ENCODE measurements around the gene AUTS2.

AUTS2 gene

GRCh38 chr7:69963393-69963792 lies 365.1 kb downstream of the AUTS2 start:
- no peaks in the 10 kb centered on the region for H3K36me3 ChIP-seq (ENCODE audit: low read depth)
- no peaks in the 10 kb centered on the region for H3K9me3 ChIP-seq (ENCODE audit: severe bottlenecking)
- H3K27ac ChIP-seq (ENCODE audit: poor library complexity, severe bottlenecking): no peak overlapping the region
- no peak overlapping the region for H3K4me3 ChIP-seq (ENCODE audit: severe bottlenecking)
- H3K27me3 ChIP-seq (ENCODE audit: insufficient read depth, poor library complexity, severe bottlenecking): no peaks in the 10 kb centered on the region
- ATAC-seq (ENCODE audit: low read depth): no peak
- no peaks in the 10 kb centered on the region for H3K4me1 ChIP-seq (ENCODE audit: insufficient read depth, poor library complexity, severe bottlenecking)
- no peak for DNase-seq (ENCODE audit: low spot score)
- TF ChIP-seq, protein P1, sequence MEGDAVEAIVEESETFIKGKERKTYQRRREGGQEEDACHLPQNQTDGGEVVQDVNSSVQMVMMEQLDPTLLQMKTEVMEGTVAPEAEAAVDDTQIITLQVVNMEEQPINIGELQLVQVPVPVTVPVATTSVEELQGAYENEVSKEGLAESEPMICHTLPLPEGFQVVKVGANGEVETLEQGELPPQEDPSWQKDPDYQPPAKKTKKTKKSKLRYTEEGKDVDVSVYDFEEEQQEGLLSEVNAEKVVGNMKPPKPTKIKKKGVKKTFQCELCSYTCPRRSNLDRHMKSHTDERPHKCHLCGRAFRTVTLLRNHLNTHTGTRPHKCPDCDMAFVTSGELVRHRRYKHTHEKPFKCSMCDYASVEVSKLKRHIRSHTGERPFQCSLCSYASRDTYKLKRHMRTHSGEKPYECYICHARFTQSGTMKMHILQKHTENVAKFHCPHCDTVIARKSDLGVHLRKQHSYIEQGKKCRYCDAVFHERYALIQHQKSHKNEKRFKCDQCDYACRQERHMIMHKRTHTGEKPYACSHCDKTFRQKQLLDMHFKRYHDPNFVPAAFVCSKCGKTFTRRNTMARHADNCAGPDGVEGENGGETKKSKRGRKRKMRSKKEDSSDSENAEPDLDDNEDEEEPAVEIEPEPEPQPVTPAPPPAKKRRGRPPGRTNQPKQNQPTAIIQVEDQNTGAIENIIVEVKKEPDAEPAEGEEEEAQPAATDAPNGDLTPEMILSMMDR (IDR thresholded peaks at IDR 0.05; ENCODE audit: poor library complexity, severe bottlenecking): no peak

DNA sequence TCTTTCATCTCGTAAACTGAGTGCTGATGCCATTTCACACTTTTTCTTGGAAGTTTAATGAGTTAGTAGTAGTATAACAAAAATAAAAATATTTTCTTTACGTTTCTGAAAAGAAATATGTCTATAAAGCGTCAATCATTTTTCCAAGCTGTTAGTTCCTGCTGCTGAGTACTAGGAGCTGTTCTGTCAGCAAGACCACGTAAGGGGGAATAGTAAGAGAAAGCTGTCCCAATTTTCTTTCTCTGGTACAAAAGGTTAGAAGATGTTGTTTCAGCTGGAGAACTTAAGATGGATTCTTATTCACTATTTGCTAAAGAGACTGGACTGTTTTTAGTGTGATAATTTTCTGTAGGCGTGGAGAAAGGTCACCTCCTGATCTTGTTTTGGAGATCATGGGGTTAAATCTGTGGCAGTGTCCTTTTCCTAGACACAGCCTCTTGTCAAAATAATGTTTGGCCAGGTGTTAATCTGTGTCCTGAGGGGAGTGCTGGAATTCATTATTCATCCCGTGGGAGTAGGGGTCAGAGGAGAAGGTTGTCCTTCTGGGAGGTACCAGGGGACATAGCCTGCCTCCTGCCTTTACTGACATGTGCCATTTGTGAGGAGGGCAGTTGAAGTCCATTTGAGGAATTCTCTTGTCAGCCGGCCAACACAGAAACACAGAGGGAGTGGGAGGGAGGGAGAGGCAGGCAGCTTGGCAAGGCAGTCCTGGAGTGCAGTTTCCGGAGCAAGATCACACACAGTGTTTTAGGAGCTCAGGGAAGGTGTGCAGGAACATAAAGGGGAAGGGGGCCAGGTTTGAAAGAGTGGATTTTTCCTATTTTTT lies 368.7 kb downstream of the AUTS2 start:
- Histone ChIP-seq H3K36me3 (ENCODE audit: low read depth) (no peaks in the 10 kb centered on the region), H3K27me3 (ENCODE audit: insufficient read depth, poor library complexity, severe bottlenecking) (no peaks in the 10 kb centered on the region), H3K9me3 (ENCODE audit: severe bottlenecking) (peaks cover 2% of the 10 kb centered on the region), H3K4me1 (ENCODE audit: insufficient read depth, poor library complexity, severe bottlenecking) (no peaks in the 10 kb centered on the region), H3K27ac (ENCODE audit: poor library complexity, severe bottlenecking) (no peak overlapping the region), H3K4me3 (ENCODE audit: severe bottlenecking) (no peak overlapping the region)
- ATAC-seq (ENCODE audit: low read depth) (no peak), DNase-seq (ENCODE audit: low spot score) (no peak)
- TF ChIP-seq, protein P1 (IDR thresholded peaks at IDR 0.05; ENCODE audit: poor library complexity, severe bottlenecking): no peak

DNA sequence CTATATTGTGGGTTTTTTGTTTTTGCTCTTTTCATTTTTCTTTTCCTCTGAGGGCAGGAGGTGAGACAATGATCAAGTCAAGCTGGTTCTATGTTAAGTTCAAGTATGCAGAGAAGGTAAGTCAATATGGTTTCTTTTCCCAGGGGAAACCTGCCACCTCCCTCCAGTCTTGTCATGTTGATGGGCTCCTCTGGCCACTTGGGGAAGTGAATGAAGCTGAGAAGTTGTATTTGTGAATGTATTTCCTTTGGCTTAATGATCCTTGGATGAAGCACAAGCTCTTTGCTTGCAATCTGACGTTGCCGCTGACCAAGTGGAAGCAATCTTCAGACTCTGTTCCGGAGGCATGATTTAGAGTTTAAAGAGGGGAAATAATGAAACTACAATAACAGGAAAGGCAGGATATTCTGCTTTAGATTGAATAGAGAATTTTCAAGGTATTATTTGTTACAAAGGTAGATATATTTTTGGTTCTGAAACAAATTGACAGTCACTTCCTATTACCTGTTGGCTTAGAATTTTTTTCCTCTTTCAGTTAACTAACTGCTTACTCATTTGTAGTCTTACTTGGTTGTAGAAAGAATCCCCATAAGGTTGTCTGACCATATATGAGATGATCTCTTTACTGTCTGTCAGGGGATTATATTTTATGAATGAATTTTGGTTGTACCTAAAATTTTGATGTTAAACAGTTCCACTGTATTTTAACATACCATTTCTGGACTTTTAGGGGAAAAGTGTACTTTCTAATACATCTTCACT lies 369.6 kb downstream of the AUTS2 start:
- no peaks in the 10 kb centered on the region for H3K27me3 ChIP-seq (ENCODE audit: insufficient read depth, poor library complexity, severe bottlenecking)
- H3K9me3 ChIP-seq (ENCODE audit: severe bottlenecking): peaks cover 2% of the 10 kb centered on the region
- DNase-seq (ENCODE audit: low spot score) (no peak), ATAC-seq (ENCODE audit: low read depth) (no peak)
- H3K4me3 ChIP-seq (ENCODE audit: severe bottlenecking): no peak overlapping the region
- no peaks in the 10 kb centered on the region for H3K36me3 ChIP-seq (ENCODE audit: low read depth)
- TF ChIP-seq, protein P1 (IDR thresholded peaks at IDR 0.05; ENCODE audit: poor library complexity, severe bottlenecking): no peak
- H3K4me1 ChIP-seq (ENCODE audit: insufficient read depth, poor library complexity, severe bottlenecking): no peaks in the 10 kb centered on the region
- no peak overlapping the region for H3K27ac ChIP-seq (ENCODE audit: poor library complexity, severe bottlenecking)

DNA sequence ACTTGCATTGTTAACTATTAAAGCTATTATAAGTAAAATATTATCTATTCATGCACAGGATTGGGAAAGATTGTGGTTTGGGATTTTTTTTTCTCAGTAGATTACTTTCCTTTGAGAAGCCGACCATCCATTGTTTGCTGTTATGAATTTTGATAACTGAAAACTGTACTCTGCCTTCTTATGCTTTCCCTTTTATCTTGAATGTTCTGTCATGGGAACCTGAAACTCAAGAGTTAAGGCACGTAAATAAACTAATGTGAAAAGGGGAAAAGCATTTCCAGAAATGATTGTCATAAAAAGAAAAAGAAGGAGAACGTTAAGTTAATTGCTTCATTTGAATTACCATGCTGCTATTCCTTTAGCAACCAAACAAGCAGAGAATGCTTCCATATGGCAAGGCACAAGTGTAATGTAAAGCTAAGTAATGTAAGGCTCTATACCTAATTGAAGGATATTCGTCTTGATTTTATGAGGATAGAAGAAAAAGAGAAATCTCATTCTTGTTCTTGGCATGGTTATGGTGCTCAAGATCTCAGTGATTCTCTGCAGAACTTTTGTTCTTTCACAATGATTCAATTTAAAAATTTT lies 370.8 kb downstream of the AUTS2 start:
- H3K4me1 ChIP-seq (ENCODE audit: insufficient read depth, poor library complexity, severe bottlenecking): no peaks in the 10 kb centered on the region
- no peaks in the 10 kb centered on the region for H3K27me3 ChIP-seq (ENCODE audit: insufficient read depth, poor library complexity, severe bottlenecking)
- DNase-seq (ENCODE audit: low spot score) (no peak), ATAC-seq (ENCODE audit: low read depth) (no peak)
- no peaks in the 10 kb centered on the region for H3K36me3 ChIP-seq (ENCODE audit: low read depth)
- TF ChIP-seq, protein P1 (IDR thresholded peaks at IDR 0.05; ENCODE audit: poor library complexity, severe bottlenecking): no peak
- peaks cover 2% of the 10 kb centered on the region for H3K9me3 ChIP-seq (ENCODE audit: severe bottlenecking)
- H3K27ac ChIP-seq (ENCODE audit: poor library complexity, severe bottlenecking): no peak overlapping the region
- H3K4me3 ChIP-seq (ENCODE audit: severe bottlenecking): no peak overlapping the region
